ENCODE results near the gene PYGM. TPM values are rescaled to one million over a fixed set of nuclear protein-coding genes. Genes with fewer than 3 reads are reported as not detected.

The PYGM gene
- total RNA-seq, 2 donors from 2014 or later: 8.0 to 22.4 TPM

- H3K27ac ChIP-seq: no peak overlapping the region
- DNase-seq (ENCODE audit: low spot score): no peak
- no peak overlapping the region for H3K4me3 ChIP-seq
- H3K4me1 ChIP-seq (replicated peaks): no peaks in the 10 kb centered on the region
- H3K27me3 ChIP-seq (replicated peaks; ENCODE audit: insufficient read depth): peaks cover 30% of the 10 kb centered on the region
- no peaks in the 10 kb centered on the region for H3K9me3 ChIP-seq
- intact Hi-C loops (cut with DNase I): no loop called here
- H3K36me3 ChIP-seq: no peaks in the 10 kb centered on the region
- TF ChIP-seq POLR2A (IDR thresholded peaks at IDR 0.05) (no peak), POLR2AphosphoS5 (IDR thresholded peaks at IDR 0.05) (no peak), CTCF (IDR thresholded peaks at IDR 0.05) (no peak)
- WGBS: 35% methylated on average over 3 of the region's 3 CpGs
Measured at GRCh38 chr11:64721359-64721699, 38.4 kb downstream of the PYGM start.

- peaks cover 36% of the 10 kb centered on the region for H3K27me3 ChIP-seq (replicated peaks; ENCODE audit: insufficient read depth)
- no peaks in the 10 kb centered on the region for H3K36me3 ChIP-seq
- no peaks in the 10 kb centered on the region for H3K4me1 ChIP-seq (replicated peaks)
- H3K4me3 ChIP-seq: no peak overlapping the region
- no peaks in the 10 kb centered on the region for H3K9me3 ChIP-seq
- H3K27ac ChIP-seq: no peak overlapping the region
- TF ChIP-seq CTCF (IDR thresholded peaks at IDR 0.05) (no peak), POLR2A (IDR thresholded peaks at IDR 0.05) (no peak), POLR2AphosphoS5 (IDR thresholded peaks at IDR 0.05) (no peak)
- DNase-seq (ENCODE audit: low spot score): no peak
- 58% methylated on average over 12 of the region's 12 CpGs for WGBS
- intact Hi-C loops (cut with DNase I): no loop called here
Measured at GRCh38 chr11:64720640-64721358, 39.0 kb downstream of the PYGM start.

GRCh38 chr11:64720167-64720566, 39.6 kb downstream of the PYGM start:
- 74% methylated on average over 9 of the region's 9 CpGs for WGBS
- no peak for TF ChIP-seq POLR2A (IDR thresholded peaks at IDR 0.05)
- no peak for TF ChIP-seq POLR2AphosphoS5 (IDR thresholded peaks at IDR 0.05)
- TF ChIP-seq CTCF (IDR thresholded peaks at IDR 0.05): no peak
- Histone ChIP-seq H3K9me3 (no peaks in the 10 kb centered on the region), H3K4me1 (replicated peaks) (no peaks in the 10 kb centered on the region), H3K4me3 (no peak overlapping the region), H3K27ac (no peak overlapping the region), H3K27me3 (replicated peaks; ENCODE audit: insufficient read depth) (peaks cover 37% of the 10 kb centered on the region), H3K36me3 (no peaks in the 10 kb centered on the region)
- no peak for DNase-seq (ENCODE audit: low spot score)
- intact Hi-C loops (cut with DNase I): no loop called here

- DNase-seq (ENCODE audit: low spot score): no peak
- Histone ChIP-seq H3K4me3 (no peak overlapping the region), H3K9me3 (no peaks in the 10 kb centered on the region), H3K27me3 (replicated peaks; ENCODE audit: insufficient read depth) (peaks cover 37% of the 10 kb centered on the region), H3K27ac (no peak overlapping the region), H3K4me1 (replicated peaks) (no peaks in the 10 kb centered on the region), H3K36me3 (no peaks in the 10 kb centered on the region)
- TF ChIP-seq POLR2A (IDR thresholded peaks at IDR 0.05): no peak
- no peak for TF ChIP-seq POLR2AphosphoS5 (IDR thresholded peaks at IDR 0.05)
- no peak for TF ChIP-seq CTCF (IDR thresholded peaks at IDR 0.05)
- 86% methylated on average over 10 of the region's 10 CpGs for WGBS
- intact Hi-C loops (cut with DNase I): no loop called here
Measured at GRCh38 chr11:64719406-64719805, 40.4 kb downstream of the PYGM start.

- DNase-seq (ENCODE audit: low spot score): no peak
- Histone ChIP-seq H3K27ac (no peak overlapping the region), H3K9me3 (no peaks in the 10 kb centered on the region), H3K27me3 (replicated peaks; ENCODE audit: insufficient read depth) (peaks cover 37% of the 10 kb centered on the region), H3K36me3 (no peaks in the 10 kb centered on the region), H3K4me3 (no peak overlapping the region), H3K4me1 (replicated peaks) (no peaks in the 10 kb centered on the region)
- 65% methylated on average over 4 of the region's 4 CpGs for WGBS
- intact Hi-C loops (cut with DNase I): no loop called here
- no peak for TF ChIP-seq CTCF (IDR thresholded peaks at IDR 0.05)
- TF ChIP-seq POLR2A (IDR thresholded peaks at IDR 0.05): no peak
Measured at GRCh38 chr11:64718780-64719124, 41.0 kb downstream of the PYGM start.

All from prostate gland (tissue), 2 donors.